Medulla oblongata (tissue), 1 donor: ENCODE results near the gene ENO2.

Experiments
- DNase-seq: peaks from one replicate; pipeline ENCODE4 v3.0.0-alpha.2; 2015; ENCODE audit errors: extremely low spot score

The ENO2 gene

GRCh38 chr12:6932766-6933165 is 18.4 kb downstream of the ENO2 start:
- no peak for DNase-seq

- DNase-seq = no peak
These were observed 19.7 kb downstream of the ENO2 start for GRCh38 chr12:6934110-6934509.

- no peak for DNase-seq
These were observed 21.2 kb downstream of the ENO2 start for GRCh38 chr12:6935371-6936193.

- no peak for DNase-seq
These were observed 21.8 kb downstream of the ENO2 start for GRCh38 chr12:6936194-6936635.

- DNase-seq = no peak
These were observed 22.5 kb downstream of the ENO2 start for GRCh38 chr12:6936636-6937480.

- DNase-seq = peak; percentile 97
These were observed 23.3 kb downstream of the ENO2 start for GRCh38 chr12:6937481-6938352.

- no peak for DNase-seq
These were observed 24.2 kb downstream of the ENO2 start for GRCh38 chr12:6938353-6939190.

GRCh38 chr12:6939191-6939540 is 24.8 kb downstream of the ENO2 start:
- no peak for DNase-seq

GRCh38 chr12:6941267-6941666 is 26.9 kb downstream of the ENO2 start:
- DNase-seq = no peak

GRCh38 chr12:6941782-6942181 is 27.4 kb downstream of the ENO2 start:
- DNase-seq = no peak

GRCh38 chr12:6942331-6942665 is 27.9 kb downstream of the ENO2 start:
- no peak for DNase-seq

GRCh38 chr12:6943389-6943721 is 29.0 kb downstream of the ENO2 start:
- DNase-seq = peak; percentile 97

GRCh38 chr12:6943722-6944380 is 29.5 kb downstream of the ENO2 start, which contains the start of the genes C12orf57 and RNU7-1:
C12orf57 (plus strand) TSS chr12:6944022; CDS start chr12:6944122, 100 bp downstream.
RNU7-1 (plus strand) TSS chr12:6943816.
- no peak for DNase-seq

GRCh38 chr12:6944381-6945186 is 30.2 kb downstream of the ENO2 start:
- peak; percentile 97 for DNase-seq

- DNase-seq = no peak
These were observed 31.2 kb downstream of the ENO2 start for GRCh38 chr12:6945613-6946012.

- DNase-seq = no peak
These were observed 31.9 kb downstream of the ENO2 start for GRCh38 chr12:6946033-6946919.

- no peak for DNase-seq
These were observed 32.6 kb downstream of the ENO2 start for GRCh38 chr12:6946920-6947374.

GRCh38 chr12:6947615-6948014 is 33.2 kb downstream of the ENO2 start:
- no peak for DNase-seq
